ENCODE results near the gene CHRNA5.
"Not testable (repeated sequence)": the region's sequence is repeated elsewhere in the genome, so short reads cannot be mapped to it uniquely, and the experiment has no call there.

The CHRNA5 gene

DNA sequence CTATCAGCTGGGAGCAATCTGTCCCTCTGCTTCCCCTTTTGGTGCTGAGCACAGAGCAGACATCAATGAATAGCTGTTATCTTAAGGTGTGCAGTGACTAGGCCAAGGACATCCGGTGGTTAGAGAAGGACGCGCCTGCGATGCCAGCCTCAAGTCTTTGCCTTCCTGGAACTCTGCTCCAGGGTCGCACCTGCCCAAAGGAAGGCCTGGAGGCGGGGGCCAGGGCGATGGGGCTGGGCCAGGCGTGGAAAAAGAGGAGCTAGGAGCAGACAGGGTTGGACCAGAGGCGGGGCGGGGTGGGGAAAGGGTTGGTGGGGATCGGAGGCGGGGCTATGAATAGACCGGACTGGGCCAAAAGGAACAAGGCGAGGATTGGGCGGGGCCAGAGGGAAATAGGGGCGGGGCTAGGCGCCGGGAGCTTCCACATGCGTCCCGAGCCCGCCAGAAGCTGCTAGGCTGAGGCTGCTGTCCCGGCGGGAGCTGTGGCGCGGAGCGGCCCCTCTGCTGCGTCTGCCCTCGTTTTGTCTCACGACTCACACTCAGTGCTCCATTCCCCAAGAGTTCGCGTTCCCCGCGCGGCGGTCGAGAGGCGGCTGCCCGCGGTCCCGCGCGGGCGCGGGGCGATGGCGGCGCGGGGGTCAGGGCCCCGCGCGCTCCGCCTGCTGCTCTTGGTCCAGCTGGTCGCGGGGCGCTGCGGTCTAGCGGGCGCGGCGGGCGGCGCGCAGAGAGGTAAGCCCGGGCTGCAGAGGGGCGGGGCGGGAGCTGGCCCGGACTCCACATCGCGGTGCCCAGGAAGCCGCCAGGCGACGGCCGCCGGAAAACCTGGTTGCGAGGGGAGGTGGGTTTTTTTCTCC is at the start of gene CHRNA5:
TSS of gene CHRNA5 (plus strand) at position 424 of the 854 bp plus-strand sequence. CDS start at position 624, 200 bp downstream.
- peak; percentile 88 for DNase-seq

DNA sequence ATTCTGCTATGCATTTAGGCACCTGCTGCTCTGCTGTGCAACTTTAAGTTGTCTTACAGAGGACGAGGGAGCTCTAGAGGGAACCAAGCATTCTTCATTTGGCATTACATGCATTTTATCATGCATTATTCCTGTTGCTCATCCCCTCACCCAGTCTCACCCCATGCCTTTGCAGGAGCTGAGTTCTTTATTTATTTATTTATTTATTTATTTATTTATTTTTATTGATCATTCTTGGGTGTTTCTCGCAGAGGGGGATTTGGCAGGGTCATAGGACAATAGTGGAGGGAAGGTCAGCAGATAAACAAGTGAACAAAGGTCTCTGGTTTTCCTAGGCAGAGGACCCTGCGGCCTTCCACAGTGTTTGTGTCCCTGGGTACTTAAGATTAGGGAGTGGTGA is 45.3 kb upstream of the CHRNA5 start:
- DNase-seq = not testable (repeated sequence)

DNA sequence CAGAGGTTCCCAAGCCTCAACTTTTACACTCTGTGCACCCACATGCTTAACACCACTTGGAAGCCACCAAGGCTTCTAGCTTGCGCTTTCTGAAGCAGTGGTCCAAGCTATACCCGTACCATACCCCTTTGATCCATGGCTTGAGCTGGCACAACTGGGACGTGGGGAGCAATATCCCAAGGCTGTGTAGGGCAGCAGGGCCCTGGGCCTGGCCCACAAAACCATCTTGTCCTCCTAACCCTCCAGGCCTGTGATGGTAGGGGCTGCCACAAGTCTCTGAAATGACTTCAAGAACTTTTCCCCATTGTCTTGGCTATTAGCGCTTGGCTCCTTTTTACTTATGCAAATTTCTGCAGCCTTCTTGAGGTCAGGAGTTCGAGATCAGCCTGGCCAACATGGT is 41.1 kb upstream of the CHRNA5 start:
- DNase-seq = no peak

DNA sequence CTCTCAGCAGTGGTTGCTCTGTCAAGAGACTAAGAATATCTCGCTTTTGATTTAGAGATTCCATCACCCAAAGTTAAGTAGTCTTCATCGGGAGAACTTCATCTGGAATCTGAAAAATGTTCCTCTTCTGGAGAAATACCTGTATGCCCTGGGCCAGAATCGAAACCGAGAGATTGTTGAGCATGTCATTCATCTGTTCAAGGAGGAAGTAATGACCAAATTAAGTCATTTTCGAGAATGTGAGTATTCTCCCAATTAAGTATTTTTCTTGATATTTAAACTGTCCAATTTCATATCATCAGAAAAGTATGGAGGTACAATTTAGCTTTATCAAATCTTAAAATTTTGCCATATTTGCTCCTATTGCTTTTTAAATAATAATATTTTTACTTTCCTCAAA is 38.0 kb upstream of the CHRNA5 start:
- DNase-seq = no peak

DNA sequence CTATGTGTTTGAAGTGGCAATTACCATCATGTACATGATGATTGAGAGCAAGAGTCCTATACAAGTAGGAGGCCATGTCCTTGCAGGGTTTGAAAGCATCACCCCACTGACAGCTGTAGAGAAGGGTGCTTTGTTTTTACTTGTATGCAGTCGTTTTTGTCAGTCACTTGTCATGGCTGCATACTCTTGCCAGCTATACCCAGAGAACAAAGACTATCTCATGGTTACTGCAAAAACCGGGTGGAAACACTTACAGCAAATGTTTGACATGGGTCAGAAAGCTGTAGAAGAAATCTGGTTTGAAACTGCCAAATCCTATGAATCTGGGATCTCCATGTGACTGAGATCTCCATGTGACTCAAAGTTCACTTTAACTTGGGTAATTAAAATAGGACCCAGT is 32.0 kb upstream of the CHRNA5 start:
- no peak for DNase-seq

DNA sequence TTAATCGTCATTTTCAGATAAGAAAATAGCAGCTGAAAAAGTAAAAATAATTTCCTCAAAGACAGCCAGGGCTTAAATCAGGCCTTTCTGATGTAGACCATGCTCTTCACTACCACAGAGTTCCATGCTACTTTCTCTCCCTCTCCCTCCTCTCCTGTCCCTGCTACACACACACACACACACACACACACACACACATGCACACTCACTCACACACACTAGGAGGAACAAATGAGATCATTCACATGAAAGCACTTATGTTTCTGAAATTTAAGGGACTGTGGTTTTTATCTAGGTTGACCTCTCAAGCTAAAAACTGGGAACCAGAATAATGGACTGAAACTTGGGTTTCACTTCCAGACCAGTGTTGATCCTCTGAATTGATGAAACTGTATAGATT is 29.2 kb upstream of the CHRNA5 start:
- no peak for DNase-seq

DNA sequence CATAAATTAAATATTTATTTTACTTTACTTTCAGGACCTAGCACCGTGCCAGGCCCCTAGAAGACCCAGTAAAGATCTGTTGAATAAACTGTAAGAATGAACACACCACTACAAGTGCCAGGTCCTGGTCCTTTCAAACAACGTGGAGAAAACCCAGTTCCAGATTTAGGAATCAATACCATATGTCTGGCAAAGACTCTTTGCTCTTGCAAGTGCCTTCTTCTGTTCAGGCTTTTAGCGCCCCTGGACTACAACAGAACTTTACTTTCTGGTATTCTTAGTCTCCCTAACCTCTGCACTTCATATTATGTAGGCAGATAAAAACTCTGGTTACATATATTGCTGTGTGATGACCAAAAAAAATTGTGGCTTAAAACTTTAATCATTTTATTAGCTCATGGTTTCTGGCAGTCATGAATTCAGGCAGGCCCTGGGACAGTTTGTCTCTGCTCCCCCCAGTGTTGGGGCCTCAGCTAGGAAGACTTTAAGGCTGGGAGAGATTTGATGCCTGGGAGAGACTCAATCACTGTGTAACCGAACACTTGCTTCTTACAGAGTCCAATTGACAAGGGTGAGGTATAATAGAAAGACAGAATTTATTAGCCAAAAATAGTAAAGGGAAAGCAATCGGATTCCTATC is 27.9 kb upstream of the CHRNA5 start:
- DNase-seq = no peak

DNA sequence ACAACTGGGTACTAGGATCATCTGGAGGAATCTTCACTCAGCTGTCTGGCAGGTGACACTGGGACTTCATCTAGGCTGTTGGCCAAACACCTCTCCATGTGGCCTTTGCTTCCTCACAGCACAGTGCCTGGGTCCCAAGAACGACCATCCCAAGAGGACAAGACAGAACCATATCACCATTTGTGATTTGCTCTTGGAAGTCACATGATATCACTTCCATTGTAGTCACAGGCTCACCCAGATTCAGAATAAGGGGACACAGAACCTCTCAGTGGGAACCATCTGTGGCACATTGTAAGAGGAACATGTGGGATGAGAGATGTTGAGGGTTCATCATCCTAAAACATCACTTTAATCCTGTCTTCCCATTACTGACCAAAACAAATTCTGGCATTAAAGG is 27.0 kb upstream of the CHRNA5 start:
- DNase-seq = no peak

DNA sequence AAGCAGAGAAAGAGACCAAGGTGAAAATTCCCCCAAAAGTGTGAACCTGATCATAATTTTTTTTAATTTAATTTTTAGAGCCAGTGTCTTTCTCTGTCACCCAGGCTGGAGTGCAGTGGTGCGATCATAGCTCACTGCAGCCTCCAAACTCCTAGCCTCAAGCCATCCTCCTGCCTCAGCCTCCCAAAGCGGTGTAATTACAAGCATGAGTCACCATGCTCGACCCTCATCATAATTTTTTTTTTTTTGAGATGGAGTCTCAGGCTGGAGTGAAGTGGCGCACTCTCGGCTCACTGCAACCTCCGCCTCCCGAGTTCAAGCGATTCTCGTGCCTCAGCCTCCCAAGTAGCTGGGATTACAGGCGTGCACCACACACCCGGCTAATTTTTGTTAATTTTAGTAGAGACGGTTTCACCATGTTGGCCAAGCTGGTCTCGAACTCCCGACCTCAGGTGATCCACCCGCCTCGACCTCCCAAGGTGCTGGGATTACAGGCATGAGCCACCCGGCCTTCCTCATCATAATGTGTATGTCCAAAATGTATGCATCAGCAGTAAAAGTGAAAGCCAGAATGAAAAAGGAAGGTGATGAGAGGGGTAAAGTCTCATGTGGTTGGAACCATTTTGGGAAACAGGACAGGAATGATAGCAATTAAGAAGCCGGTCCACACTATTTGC is 25.7 kb upstream of the CHRNA5 start:
- DNase-seq = not testable (repeated sequence)

DNA sequence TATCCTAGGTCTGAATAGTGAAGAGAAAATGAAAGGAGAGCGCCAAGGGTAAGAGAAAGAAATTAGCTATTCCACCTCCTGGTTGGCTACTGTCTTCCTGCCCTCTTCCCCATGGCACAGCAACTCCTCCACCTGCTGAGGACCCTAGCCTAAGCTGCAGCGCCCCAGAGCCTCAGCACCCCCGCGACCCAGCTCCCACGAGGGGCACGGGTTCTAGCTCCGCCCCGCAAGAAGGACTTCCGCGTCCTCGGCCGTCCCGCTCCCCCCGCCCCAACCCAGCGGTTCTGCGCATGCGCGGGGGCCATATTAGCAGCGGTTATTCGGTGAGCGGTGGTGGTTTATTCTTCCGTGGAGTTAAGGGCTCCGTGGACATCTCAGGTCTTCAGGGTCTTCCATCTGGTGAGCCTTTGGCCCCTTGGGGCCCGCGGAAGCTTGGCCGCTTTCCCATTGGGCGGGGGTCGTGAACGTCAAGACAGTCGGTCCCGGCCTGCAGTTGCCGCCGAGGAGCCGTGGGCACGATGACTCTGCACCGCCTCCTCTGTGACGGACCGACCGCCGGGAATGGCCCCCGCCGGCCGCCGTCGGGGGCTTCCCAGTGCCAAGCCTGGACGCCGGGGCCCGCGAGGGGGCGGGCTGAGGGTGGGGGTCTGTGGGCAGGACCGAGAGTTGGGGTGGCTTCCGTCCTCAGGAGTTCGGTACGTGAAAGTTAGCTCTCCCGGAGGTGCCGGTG is 25.0 kb upstream of the CHRNA5 start, which contains the start of gene PSMA4:
TSS of gene PSMA4 (plus strand) at position 304 of the 730 bp plus-strand sequence. CDS start 1,484 bp downstream, outside the sequence.
- DNase-seq = peak; percentile 60

DNA sequence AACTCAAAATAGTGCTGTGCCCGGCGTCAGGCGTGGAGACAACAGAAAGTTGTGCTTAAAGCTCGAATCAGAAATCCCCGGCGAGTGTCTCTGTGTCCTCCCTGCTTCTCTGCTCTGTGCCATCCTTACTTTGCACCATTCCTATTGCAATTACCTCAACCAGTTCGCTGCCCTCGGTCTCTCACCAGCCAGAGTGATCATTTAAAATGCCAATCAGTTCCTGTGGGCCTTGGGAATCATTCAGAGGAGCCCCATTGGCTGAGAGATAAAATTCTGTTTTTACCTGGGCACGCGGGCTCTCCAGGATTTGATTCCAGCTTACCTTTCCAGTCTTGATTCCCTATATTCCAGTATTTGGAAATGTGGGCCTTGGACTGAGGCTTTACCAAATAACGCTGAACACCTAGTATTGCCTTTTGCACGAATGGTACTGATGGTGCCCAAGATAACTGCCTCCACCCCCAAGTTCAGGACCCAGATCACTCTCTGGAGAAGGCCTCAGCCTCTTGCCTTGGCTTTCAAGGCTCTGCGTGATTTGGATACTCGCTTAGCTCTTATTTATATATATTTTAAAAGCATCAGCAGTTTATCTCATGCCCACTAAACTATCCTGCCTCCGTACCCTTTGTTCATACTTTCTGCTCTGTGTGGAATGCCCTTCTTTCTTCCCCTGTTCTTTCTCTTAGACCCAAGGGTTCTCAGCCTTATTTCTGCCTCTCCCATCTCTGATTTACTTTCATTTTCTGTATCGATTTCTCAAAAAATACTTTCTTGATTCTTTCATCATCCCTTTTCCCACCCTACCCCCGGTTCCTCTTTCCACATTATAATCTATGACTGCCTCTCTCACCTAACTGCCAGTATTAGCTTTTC is 24.2 kb upstream of the CHRNA5 start:
- no peak for DNase-seq

DNA sequence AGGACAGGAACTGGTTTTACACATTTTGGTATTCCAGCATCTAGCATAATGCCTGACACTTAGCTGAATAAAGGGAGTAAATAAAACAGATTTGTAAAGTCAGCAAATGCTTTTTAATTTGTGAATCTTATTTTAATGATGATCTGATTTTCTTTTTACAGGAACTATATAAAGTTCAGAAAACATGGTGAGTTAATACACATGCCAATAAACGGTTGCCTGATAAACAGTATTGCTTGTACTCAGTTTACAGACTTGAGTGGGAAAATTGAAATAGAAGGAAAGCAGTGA is 23.6 kb upstream of the CHRNA5 start:
- no peak for DNase-seq

DNA sequence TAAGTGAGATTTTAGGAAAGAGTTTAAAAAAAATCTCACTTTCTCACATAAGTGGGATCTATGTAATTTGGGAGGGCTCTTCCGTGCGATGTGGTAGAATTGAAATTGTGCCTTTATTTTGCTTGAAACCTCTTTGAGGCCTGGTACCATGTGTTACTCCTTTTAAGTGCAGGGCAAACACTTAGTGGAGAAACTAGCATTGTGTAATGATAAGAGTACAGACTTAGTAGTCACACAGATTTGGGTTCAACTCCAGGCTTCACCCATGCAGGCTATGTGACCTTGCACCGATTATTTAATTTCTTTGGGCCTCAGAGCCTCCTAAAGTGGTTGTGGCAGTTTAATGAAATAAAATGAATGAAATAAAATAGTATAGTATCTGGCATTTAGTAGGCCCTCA is 22.7 kb upstream of the CHRNA5 start:
- DNase-seq = no peak

DNA sequence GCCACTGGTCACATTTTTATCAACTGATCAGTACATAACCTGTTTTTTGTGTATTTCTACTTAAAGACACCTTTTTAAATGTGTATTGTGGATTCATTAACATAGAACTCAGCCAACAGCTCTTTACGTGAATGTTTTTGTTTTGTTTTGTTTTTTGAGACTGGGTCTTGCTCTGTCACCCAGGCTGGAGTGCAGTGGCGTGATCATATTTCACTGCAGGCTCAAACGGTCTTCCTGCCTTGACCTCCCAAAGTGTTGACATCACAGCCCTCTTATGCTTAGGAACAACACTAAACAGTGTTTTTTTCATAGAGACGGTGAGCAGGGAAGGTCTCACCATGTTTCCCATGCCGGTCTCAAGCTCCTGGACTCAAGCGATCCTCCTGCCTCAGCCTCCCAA is 15.1 kb upstream of the CHRNA5 start:
- no peak for DNase-seq

DNA sequence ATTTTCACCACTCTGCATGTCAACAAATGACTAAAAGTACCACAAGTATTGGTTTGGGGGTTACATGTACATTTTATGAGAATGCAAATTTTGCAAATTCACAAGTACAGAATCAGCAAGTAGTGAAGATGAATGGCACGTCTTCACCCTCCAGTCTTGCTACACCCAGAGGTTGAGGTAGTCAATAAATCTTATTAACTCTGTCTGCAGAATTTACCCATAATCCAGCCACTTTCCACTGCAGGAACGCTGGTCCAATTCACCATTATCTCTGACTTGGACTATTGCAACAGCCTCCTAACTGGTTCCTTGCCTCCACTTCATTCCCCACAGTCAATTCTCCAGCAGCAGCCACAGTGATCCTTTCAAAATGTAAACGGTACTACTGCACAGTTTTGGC is 14.5 kb upstream of the CHRNA5 start:
- no peak for DNase-seq

DNA sequence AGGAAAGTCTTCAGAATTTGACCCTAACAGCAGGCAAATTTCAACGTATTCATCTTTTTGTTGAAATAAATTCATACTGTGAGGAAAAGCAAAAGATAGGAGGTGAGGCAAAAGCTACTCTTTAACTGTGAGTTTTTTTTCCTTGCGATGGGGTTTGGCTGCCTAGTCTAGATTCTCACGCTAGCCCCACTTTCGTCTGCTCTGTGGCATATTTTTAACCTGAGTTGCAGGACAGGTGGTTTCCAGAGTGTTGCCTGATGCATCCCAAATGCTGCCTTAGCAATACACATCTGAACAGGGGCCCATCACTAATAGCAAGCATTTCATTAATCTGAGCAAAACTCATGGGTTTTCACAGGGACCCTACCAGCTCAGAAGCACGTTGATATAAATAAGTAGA is 13.4 kb upstream of the CHRNA5 start:
- DNase-seq = no peak

DNA sequence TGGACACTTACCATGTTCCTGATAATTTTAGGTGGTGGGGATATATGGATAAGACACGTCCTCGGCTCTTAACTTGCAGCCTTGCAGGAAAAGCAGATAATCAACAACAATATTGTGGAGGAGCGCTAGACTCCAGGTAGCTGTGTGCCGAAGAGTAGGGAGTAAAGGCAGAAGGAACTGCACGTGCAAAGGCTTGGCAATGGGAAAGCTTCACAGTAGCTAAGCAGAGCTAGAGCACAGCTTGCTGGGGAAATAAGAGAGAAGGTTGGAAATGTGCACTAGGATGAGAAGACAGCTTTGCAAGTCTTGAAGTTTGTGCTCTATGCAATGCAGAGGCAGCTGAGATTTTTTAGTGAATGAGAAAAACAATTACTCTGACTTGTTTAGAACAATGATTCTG is 12.7 kb upstream of the CHRNA5 start:
- DNase-seq = no peak

DNA sequence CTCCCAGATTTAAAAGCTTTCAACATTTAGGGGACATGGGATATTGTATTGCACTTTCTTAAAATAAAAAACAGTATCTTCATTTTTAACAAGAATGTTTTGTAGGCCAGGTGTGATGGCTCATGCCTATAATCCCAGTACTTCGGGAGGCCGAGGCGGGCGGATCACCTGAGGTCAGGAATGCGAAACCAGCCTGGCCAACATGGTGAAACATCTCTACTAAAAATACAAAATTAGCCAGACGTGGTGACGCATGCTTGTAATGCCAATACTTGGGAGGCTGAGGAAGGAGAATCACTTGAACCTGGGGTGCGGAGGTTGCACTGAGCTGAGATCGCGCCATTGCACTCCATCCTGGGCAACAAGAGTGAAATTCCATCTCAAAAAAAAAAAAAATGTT is 5.1 kb upstream of the CHRNA5 start:
- DNase-seq = not testable (repeated sequence)

DNA sequence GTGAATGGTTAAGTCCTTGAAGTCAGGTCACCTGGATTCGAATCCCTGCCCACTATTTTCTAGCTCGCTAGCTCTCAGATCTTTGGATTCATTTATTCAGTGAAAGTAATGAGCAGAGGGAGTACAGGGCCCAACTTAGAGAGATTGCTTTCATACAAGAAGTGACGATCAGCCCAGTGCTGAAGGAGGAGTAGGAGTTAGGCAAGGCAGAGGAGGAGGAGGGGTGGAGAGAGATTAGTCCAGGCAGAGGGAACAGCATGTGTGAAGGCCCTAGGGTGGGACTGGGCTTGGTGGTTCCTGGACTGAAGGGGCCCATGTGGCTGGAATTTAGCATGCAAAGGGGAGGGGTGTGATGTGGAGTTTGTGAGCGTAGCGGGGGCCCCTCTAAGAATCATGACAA is 3.8 kb upstream of the CHRNA5 start:
- DNase-seq = no peak

DNA sequence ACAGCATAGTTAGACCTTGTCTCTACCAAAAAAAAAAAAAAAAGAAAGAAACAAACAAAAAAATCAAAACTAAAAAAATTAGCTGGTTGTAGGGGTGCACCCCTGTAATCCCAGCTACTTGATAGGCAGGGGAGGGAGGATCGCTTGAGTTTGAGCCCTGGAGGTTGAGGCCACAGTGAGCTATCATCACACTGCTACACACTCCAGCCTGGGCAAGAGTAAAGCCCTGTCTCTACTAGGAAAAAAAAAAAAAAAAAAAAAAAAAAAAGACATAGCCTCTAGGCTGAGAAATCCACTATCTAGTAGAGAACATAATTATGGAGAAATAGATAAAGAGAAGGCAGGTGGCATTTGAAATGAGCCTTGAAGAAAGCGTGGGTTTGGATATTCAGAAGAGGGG is 2.2 kb upstream of the CHRNA5 start:
- no peak for DNase-seq

DNA sequence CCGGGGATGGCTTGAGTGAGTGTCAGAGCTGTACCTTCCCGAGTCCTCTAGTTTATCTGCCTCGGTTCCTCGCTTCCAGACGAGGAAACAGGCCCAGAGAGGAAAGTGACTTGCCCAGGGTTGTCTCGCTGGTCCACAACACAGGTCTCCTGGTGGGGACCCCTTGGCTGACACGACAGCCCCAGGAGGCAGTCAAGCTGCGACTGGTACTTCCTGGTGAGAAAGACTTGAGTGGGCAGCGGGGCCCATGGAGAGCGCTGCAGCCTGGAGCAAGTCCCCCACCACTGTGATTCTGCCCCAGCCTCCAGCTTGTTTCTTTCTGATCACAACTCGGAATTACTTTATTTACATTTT is 600 bp upstream of the CHRNA5 start:
- DNase-seq = no peak

Data from NCI-H510A (cell line).